Measurements from ENCODE around the gene FECH. TPM values are rescaled to one million over a fixed set of nuclear protein-coding genes. Genes with fewer than 3 reads are reported as not detected.

Gene FECH
- total RNA-seq, 1 experiment from 2014 or later = 17.1 TPM

DNA sequence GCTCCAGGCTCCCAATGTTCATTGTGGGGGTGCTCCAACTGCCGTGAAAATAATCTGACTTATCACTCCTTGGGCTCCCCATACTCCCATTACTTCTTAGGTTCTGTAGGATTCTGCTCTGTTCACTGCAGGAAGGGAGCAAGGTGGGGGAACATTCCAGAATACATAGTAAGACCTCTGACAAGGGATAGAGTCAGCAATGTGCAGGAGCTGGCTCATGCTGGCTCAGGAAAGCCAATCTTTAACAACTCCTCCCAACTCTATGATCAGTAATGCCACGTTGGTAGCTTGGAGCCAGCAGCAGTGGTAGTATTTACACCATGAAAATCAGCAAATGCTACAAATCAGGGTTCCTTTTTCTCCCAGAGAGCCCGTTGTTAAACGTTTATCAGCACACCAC, 44.4 kb downstream of the FECH start:
- Mint-ChIP-seq H3K27ac (ENCODE audit: unreplicated experiment) (no peak overlapping the region), H3K27me3 (ENCODE audit: insufficient read depth, unreplicated experiment) (no peaks in the 10 kb centered on the region), H3K9me3 (ENCODE audit: unreplicated experiment) (no peaks in the 10 kb centered on the region), H3K4me3 (ENCODE audit: unreplicated experiment) (no peak overlapping the region), H3K36me3 (ENCODE audit: insufficient read depth, unreplicated experiment) (peaks cover 5% of the 10 kb centered on the region), H3K4me1 (ENCODE audit: low read depth, unreplicated experiment) (no peaks in the 10 kb centered on the region)
- ChIA-PET POLR2A (no interaction called here), CTCF (no interaction called here)
- intact Hi-C loops (cut with micrococcal nuclease; ENCODE audit: unreplicated experiment) = no loop called here
- BruUV-seq (replicated peaks) = no TSS peak
- Histone ChIP-seq H3K9me3 (no peaks in the 10 kb centered on the region), H3K4me1 (no peaks in the 10 kb centered on the region), H3K36me3 (ENCODE audit: control insufficient read depth, insufficient read depth, low read length) (no peaks in the 10 kb centered on the region), H3K4me3 (ENCODE audit: low read depth, low read length) (no peak overlapping the region), H3K27me3 (replicated peaks; ENCODE audit: control insufficient read depth, insufficient read depth, low read length) (no peaks in the 10 kb centered on the region)
- DNase-seq = no peak
- TF ChIP-seq, protein P1, sequence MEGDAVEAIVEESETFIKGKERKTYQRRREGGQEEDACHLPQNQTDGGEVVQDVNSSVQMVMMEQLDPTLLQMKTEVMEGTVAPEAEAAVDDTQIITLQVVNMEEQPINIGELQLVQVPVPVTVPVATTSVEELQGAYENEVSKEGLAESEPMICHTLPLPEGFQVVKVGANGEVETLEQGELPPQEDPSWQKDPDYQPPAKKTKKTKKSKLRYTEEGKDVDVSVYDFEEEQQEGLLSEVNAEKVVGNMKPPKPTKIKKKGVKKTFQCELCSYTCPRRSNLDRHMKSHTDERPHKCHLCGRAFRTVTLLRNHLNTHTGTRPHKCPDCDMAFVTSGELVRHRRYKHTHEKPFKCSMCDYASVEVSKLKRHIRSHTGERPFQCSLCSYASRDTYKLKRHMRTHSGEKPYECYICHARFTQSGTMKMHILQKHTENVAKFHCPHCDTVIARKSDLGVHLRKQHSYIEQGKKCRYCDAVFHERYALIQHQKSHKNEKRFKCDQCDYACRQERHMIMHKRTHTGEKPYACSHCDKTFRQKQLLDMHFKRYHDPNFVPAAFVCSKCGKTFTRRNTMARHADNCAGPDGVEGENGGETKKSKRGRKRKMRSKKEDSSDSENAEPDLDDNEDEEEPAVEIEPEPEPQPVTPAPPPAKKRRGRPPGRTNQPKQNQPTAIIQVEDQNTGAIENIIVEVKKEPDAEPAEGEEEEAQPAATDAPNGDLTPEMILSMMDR (IDR thresholded peaks at IDR 0.05; ENCODE audit: insufficient read depth in 1 of 2, low read depth in 1 of 2, low read length in 1 of 2, severe bottlenecking in 1 of 2, unreplicated experiment in 1 of 2) = no peak

DNA sequence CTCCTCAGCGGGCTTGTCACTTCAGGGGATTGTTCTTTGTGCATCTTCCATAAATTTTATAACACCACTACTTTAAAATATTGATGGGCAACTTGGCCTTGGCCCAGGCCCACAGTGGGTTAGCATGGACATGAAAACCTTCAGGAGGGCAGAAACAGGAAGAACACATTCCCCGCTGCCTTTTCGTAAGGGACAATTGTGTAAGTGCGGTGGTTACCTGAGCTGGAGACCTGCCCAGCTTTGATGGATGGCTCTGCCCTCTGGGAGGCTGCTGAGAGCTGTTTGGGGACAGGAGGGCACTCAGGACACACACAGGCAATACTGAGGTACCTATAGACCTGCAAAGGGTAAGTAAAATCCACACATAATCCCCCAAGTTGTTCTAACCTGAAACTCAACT, 46.8 kb downstream of the FECH start:
- no peaks in the 10 kb centered on the region for H3K9me3 Mint-ChIP-seq (ENCODE audit: unreplicated experiment)
- H3K9me3 ChIP-seq = no peaks in the 10 kb centered on the region
- H3K4me1 Mint-ChIP-seq (ENCODE audit: low read depth, unreplicated experiment) = no peaks in the 10 kb centered on the region
- H3K27ac Mint-ChIP-seq (ENCODE audit: unreplicated experiment) = no peak overlapping the region
- TF ChIP-seq, protein P1 (IDR thresholded peaks at IDR 0.05; ENCODE audit: insufficient read depth in 1 of 2, low read depth in 1 of 2, low read length in 1 of 2, severe bottlenecking in 1 of 2, unreplicated experiment in 1 of 2) = no peak
- peaks cover 5% of the 10 kb centered on the region for H3K36me3 Mint-ChIP-seq (ENCODE audit: insufficient read depth, unreplicated experiment)
- H3K4me1 ChIP-seq = 0 out of 2 replicates have a peak, but pooled peaks cover under 1% of the 10 kb centered on the region
- intact Hi-C loops (cut with micrococcal nuclease; ENCODE audit: unreplicated experiment) = no loop called here
- H3K27me3 ChIP-seq (replicated peaks; ENCODE audit: control insufficient read depth, insufficient read depth, low read length) = no peaks in the 10 kb centered on the region
- ChIA-PET CTCF (no interaction called here), POLR2A (no interaction called here)
- no TSS peak for BruUV-seq (replicated peaks)
- H3K4me3 ChIP-seq (ENCODE audit: low read depth, low read length) = no peak overlapping the region
- H3K36me3 ChIP-seq (ENCODE audit: control insufficient read depth, insufficient read depth, low read length) = no peaks in the 10 kb centered on the region
- no peak overlapping the region for H3K4me3 Mint-ChIP-seq (ENCODE audit: unreplicated experiment)
- DNase-seq = no peak
- H3K27me3 Mint-ChIP-seq (ENCODE audit: insufficient read depth, unreplicated experiment) = no peaks in the 10 kb centered on the region

DNA sequence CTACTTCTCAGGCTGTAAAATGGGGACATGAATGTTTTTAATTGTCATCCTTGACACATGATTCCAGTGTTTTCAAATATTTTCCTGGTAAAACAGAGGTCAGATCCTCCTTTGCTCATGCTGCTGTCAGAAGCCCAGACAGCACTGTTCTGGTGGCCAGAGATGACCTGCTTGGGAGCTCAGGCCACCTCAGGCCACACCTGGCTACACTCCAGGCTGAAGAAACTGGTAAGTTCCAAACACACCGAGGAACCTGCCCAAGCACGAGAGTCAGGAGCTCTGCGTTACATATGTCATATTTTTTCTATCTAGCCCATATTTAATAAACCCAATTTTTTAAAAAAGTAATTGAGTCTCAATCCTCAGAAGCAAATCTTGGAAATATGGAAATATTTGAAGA, 47.9 kb downstream of the FECH start:
- H3K4me1 Mint-ChIP-seq (ENCODE audit: low read depth, unreplicated experiment) = peaks cover 11% of the 10 kb centered on the region
- Histone ChIP-seq H3K4me3 (ENCODE audit: low read depth, low read length) (no peak overlapping the region), H3K36me3 (ENCODE audit: control insufficient read depth, insufficient read depth, low read length) (no peaks in the 10 kb centered on the region), H3K4me1 (peaks cover 11% of the 10 kb centered on the region; the same call in 1 of the 2 replicates), H3K27me3 (replicated peaks; ENCODE audit: control insufficient read depth, insufficient read depth, low read length) (no peaks in the 10 kb centered on the region), H3K9me3 (no peaks in the 10 kb centered on the region)
- H3K27me3 Mint-ChIP-seq (ENCODE audit: insufficient read depth, unreplicated experiment) = no peaks in the 10 kb centered on the region
- intact Hi-C loops (cut with micrococcal nuclease; ENCODE audit: unreplicated experiment) = no loop called here
- TF ChIP-seq, protein P1 (IDR thresholded peaks at IDR 0.05; ENCODE audit: insufficient read depth in 1 of 2, low read depth in 1 of 2, low read length in 1 of 2, severe bottlenecking in 1 of 2, unreplicated experiment in 1 of 2) = no peak
- no peaks in the 10 kb centered on the region for H3K9me3 Mint-ChIP-seq (ENCODE audit: unreplicated experiment)
- CTCF ChIA-PET = no interaction called here
- BruUV-seq (replicated peaks) = no TSS peak
- H3K4me3 Mint-ChIP-seq (ENCODE audit: unreplicated experiment) = no peak overlapping the region
- POLR2A ChIA-PET = no interaction called here
- H3K27ac Mint-ChIP-seq (ENCODE audit: unreplicated experiment) = no peak overlapping the region
- no peak for DNase-seq
- H3K36me3 Mint-ChIP-seq (ENCODE audit: insufficient read depth, unreplicated experiment) = peaks cover 5% of the 10 kb centered on the region

Data from Caco-2 (cell line).